Ecto neural progenitor cell (in vitro differentiated cells): ENCODE data around the gene LRRC55.

ENCODE experiments used
- DNase-seq: peaks from one replicate; pipeline ENCODE4 v3.0.0-alpha.2; 2018; ENCODE audit warnings: low spot score

LRRC55 gene

DNA sequence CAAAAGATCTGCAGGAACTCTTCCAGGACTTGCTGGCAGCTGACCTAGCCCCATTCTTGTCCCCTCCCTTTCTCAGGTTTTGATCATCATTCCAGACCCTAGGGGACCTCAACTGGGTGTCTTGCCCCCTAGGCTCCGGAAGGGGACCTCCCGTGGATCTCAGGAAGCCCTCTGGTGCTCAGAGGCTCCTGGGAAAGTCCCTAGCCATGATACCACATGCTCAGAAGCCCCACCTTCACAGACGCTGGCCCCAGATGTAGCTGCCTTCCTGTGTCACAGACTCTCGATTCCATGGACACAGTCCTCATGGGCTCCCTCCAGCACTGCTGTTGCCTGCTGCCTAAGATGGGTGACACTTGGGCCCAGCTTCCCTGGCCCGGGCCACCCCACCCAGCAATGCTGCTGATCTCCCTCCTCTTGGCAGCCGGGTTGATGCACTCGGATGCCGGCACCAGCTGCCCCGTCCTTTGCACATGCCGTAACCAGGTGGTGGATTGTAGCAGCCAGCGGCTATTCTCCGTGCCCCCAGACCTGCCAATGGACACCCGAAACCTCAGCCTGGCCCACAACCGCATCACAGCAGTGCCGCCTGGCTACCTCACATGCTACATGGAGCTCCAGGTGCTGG, at the start of gene LRRC55:
Gene LRRC55 (plus strand): TSS at position 276 of the 628 bp plus-strand sequence. CDS start 70 bp downstream, at position 346.
- DNase-seq, result no peak

- no peak for DNase-seq
Observed at GRCh38 chr11:57133366-57134038, 48.3 kb upstream of the LRRC55 start.

DNA sequence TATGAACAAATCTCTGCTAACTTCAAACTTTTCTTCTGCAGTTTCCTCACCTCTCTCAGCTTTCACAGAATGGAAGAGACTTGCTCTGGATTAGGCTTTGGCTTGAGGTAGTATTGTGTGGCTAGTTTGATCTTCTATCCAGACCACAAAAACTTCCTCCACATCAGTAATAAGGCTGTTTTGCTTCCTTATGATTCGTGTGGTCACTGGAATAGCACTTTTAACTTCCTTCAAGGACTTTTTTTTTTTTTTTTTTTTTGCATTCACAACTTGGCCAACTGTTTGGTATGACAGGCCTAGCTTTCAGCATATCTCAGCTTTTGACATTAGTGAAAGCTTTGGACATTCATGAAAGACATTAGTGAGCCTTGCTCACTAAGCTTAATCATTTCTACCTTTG, 47.5 kb upstream of the LRRC55 start:
- no peak for DNase-seq

DNA sequence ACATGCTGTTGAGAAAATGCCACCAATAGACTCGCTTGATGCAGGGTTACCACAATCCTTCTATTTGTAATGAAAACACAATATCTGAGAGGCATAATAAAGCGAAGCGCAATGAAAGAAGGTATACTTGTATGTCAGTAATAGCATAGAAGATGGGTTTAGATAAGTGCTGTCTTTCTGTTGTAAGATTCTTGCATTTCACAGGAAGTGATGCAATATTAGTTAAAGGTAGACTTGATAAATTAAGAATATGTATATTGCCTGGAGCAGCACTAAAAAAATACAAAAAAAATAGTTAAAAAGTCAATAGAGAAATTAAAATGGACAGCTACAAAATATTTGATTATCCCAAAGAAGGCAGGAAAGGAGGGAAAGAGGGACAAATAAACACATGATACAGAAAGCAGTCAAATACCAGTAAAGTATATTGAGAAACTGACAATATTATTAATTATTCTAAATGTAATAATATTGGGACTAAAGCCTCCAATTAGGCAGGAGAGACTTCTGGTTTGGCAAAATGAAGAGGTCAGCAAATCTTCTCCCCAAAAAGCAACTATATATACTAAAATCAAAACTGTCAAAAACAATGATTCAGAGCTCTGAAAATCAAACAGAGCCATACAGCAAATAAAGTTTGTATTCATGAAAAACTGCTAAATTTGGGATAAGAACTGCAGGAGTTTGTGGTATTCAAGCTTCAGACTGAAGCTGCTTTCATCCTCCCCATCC, 46.6 kb upstream of the LRRC55 start:
- DNase-seq, result no peak

DNA sequence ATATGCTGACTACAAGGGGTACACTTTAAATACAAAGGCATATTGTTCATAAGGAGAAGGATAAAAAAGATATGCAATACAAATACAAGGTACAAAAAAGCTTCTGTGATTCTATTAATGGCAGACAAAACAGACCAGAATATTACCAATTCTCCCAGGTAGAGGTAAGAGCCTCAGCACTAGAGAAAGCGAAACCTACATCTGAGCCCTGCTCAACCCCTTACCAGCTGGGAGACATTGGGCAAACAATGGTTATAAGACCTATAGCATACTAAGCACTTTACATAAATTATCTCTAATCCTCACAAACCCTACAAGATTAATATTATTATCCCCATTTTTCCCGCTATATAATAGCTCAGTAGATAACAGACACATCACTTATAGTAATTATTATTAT, 41.2 kb upstream of the LRRC55 start:
- DNase-seq, result no peak

- no peak for DNase-seq
Observed at GRCh38 chr11:57143459-57143858, 38.3 kb upstream of the LRRC55 start.

GRCh38 chr11:57144075-57144474, 37.7 kb upstream of the LRRC55 start:
- DNase-seq, result no peak

- DNase-seq, result no peak
Observed at GRCh38 chr11:57144531-57145320, 37.0 kb upstream of the LRRC55 start.

DNA sequence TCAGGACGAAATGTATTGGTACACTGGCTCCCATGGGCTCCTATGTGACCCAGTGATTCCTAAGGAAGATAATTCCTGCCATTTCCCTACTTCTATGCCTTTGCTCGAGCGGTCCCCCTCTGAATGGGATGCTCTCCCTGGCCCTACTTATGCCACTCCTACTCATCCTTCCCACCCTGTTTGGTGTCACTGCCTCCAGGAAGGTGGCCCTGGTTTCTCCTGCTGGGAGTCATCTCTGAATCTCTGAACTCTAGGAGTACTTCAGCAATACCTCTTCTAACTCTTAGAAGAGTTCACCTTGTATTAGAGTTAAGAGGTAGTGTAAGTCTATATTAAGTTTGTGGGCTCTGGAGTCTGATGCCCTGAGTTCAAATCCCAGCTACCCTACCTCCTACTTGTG, 35.5 kb upstream of the LRRC55 start:
- no peak for DNase-seq

DNA sequence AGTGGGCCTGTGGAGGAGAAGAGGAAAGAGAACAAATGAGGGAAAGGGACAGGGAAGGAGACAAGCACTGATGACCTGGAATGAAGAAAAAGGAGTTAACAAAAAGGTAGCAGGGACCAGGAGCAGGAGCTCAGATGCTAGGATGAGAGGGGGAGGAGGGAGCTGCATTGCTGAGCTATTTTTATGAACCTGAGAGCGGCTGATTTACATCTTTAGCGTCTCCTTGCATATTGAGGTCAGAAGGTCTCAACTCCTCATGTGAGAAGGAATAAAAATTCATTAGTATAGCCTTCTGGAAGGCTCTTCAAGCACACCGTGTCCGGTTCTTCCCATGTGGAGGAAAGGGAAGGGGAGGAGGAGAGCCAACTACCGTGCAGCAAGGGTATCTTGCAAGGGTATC, 33.1 kb upstream of the LRRC55 start:
- DNase-seq, result no peak

GRCh38 chr11:57150454-57150917, 31.3 kb upstream of the LRRC55 start:
- no peak for DNase-seq

DNA sequence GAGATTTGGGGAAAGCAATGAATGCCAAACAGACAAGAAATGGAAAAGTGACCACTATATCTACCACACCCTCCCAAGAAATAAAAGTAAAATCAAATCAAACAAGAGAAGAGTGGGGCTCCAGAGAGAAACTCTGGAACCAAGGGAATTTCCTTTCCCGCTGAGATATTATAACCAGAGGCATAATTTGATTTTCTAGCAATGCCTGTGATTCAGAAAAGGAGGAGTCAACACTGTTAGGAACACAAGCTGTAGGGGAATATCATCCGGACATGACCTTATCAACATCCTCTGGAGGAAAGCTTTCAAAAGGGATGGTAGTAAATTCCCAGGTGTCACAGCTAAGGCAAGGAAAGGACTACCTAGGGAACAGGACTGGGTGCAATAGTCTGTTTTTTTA, 29.6 kb upstream of the LRRC55 start:
- no peak for DNase-seq

DNA sequence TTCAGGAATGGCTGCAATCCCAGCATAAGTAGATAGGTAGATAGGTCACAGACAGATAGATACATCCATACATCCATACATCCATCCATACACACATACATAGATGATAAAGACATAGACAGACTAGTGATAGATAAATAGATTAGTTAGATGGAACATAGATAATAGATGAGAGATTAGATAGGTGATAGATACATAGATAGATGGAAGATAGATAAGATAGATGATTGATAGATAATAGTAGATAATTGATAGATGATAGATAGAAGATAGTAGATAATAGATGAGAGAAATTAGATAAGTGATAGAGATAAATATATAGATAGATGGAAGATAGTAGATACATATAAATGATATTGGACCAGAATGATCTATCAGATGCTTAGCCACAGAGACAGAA, 28.3 kb upstream of the LRRC55 start:
- DNase-seq, result no peak

DNA sequence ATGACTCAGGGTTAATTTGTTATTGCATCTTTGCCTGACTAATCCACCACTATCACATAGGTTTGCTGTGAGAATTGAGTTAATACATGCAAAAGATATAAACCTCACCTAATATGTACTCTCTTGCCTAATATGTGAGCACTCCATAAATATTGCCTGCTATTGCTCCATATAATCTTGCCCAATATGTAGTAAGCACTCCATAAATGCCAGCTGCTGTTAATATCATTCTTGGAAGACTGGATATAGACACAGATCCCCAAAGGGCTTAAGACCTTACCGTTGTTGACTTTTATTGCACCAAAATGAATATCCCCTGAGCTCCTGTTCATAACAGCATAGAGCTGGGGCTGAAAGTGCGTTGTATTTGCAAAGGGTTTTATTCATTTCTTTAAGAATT, 27.0 kb upstream of the LRRC55 start:
- no peak for DNase-seq

DNA sequence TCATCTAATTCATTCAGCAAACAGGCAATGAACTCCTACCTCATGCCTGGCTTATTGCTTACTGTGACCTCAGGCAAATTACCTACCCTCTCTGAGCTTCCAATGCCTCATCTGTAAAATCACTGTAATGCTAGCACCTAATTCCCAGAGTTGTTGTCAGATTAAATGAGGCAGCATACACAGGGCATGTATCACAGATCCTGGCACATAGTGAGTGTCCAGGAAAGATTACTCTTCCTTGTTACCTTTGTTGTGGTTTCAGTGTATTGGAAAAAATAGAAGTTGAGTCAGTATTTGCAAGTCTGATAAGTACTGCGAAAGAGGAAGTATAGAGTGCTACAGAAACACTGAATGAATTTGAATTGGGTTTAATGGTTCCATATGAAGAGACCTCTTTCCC, 26.4 kb upstream of the LRRC55 start:
- DNase-seq, result no peak

- DNase-seq, result no peak
Observed at GRCh38 chr11:57155838-57156607, 25.7 kb upstream of the LRRC55 start.

GRCh38 chr11:57156928-57157327, 24.8 kb upstream of the LRRC55 start:
- DNase-seq, result no peak

DNA sequence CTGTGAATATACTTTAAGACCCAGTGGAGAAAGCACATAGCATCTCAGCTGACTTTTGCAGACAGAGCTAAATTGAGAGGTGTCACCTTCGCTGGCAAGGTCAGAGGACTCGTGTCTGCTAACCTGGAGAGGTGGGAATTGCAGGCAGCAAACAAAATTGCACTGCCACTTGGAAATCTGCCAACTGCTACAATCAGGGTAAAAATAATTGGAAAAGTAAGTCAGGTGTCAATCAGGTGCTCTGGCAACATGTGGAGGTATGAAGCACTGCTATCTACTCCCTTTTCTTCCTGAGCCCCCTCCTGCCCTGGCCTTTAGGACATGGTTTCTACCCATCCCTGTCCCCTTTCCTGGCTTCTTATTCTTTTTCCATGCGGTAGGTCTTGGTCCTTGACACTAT, 24.1 kb upstream of the LRRC55 start:
- DNase-seq, result no peak

DNA sequence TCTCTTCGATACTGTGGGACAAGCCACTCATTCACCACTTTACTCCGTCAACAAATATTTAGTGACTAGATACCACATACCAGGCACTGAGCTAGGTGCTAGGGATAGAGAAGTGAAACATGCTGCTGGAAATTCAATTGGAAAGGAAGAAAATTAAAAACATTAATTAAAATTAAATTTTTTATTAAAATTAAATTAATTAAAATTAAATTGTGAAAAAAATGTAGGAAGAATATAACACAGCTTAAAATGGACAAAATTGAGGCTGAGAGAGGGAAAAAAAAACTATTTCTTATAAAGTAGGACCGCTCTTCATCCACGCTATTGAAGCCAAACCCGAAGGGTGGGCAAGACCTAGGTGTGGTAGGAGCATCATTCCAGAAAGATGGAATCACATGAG, 23.6 kb upstream of the LRRC55 start:
- DNase-seq, result no peak

DNA sequence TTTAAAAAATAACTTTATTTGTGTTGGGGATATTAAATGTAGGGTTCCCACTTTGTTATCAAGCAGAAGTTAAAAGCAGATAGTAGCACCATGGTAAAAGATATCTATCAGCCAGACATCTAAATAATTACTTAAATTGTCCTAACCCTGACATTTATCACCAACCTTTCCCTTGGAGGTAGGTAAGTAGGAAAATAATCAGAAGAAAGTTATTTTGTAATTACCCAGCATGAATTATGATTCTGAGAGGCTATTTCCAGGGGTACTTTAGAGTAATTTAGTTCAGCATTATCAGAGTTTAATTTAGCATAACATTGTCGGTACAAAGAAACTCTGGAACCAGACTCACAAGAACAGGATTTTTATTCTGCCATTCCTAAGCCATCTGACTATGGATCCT, 23.2 kb upstream of the LRRC55 start:
- no peak for DNase-seq

DNA sequence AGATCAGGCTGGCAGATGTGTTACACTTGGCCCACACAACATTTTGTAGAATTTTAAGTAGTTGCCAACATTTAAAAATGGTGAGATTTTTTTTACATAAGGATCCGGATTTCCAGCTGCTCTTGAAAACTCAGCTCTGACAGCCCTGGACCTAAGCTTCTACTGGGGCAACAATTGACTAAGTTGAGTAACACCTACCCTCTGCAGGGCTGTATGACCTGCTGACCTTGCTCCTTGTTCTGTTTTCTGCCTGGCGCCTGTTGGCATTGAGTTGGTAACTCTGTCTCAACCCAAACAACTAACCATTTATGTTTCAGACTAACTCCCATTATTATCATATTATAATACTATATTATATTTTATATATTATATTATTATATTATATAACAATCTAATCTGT, 21.1 kb upstream of the LRRC55 start:
- no peak for DNase-seq

GRCh38 chr11:57161351-57161750, 20.4 kb upstream of the LRRC55 start:
- DNase-seq, result no peak
